Dendritic cell treated with granulocyte-macrophage colony-stimulating factor and Interleukin-4, amounts not matched to agents 40 ng/mL and 50 ng/mL, for 4 days (primary cell): ENCODE measurements around the gene FIGNL1.
"Not testable (repeated sequence)": the region's sequence is repeated elsewhere in the genome, so short reads cannot be mapped to it uniquely, and the experiment has no call there.

Source experiments
- H3K27ac Mint-ChIP-seq: one replicate; pipeline ENCODE4 v1.8.0; 2022; ENCODE audit warnings: mild to moderate bottlenecking, mixed read lengths
- H3K27me3 Mint-ChIP-seq: one replicate; pipeline ENCODE4 v1.8.0; 2022; ENCODE audit warnings: mild to moderate bottlenecking, mixed read lengths
- H3K36me3 Mint-ChIP-seq: one replicate; pipeline ENCODE4 v1.8.0; 2022; ENCODE audit warnings: low read depth, mixed read lengths
- H3K4me1 Mint-ChIP-seq: one replicate; pipeline ENCODE4 v1.8.0; 2022; ENCODE audit warnings: low read depth, mixed read lengths
- H3K4me3 Mint-ChIP-seq: one replicate; pipeline ENCODE4 v1.8.0; 2022; ENCODE audit warnings: mild to moderate bottlenecking, moderate library complexity, mixed read lengths
- H3K9me3 Mint-ChIP-seq: one replicate; pipeline ENCODE4 v1.8.0; 2022; ENCODE audit warnings: mixed read lengths
- intact Hi-C: fragments of 100-400 bp; cut with micrococcal nuclease; formaldehyde crosslinking; loops from one replicate; pipeline ENCODE4 v1.15.0; 2022

The FIGNL1 gene

GRCh38 chr7:50462361-50462760 is 12.2 kb upstream of the FIGNL1 start:
- Mint-ChIP-seq H3K4me3 (no peak overlapping the region), H3K27me3 (peaks cover 8% of the 10 kb centered on the region), H3K27ac (no peak overlapping the region), H3K36me3 (no peaks in the 10 kb centered on the region), H3K4me1 (peaks cover 3% of the 10 kb centered on the region), H3K9me3 (no peaks in the 10 kb centered on the region)
- intact Hi-C loops, result no loop called here

DNA sequence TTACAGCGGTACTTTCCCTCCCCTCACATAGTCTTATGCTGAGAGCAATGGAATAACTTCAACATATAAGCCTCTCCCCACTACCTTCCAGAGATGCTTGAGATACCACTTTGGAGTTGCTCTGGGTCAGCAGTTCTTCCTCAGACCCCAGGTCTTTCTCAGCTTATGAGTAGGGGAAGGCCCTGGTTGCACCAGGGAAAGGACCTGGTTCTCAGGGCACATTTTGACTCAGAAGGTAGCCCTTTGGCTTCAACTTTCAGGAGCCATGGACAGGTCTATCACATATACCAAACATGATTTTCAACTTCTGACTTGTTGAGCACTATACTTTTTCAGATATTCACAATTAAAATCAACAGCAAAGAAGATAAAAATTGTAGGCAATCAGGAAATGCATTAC is 11.5 kb upstream of the FIGNL1 start:
- no peak overlapping the region for H3K4me3 Mint-ChIP-seq
- no peaks in the 10 kb centered on the region for H3K36me3 Mint-ChIP-seq
- peaks cover 5% of the 10 kb centered on the region for H3K27me3 Mint-ChIP-seq
- no peak overlapping the region for H3K27ac Mint-ChIP-seq
- no peaks in the 10 kb centered on the region for H3K9me3 Mint-ChIP-seq
- intact Hi-C loops, result no loop called here
- H3K4me1 Mint-ChIP-seq, result peaks cover 9% of the 10 kb centered on the region

DNA sequence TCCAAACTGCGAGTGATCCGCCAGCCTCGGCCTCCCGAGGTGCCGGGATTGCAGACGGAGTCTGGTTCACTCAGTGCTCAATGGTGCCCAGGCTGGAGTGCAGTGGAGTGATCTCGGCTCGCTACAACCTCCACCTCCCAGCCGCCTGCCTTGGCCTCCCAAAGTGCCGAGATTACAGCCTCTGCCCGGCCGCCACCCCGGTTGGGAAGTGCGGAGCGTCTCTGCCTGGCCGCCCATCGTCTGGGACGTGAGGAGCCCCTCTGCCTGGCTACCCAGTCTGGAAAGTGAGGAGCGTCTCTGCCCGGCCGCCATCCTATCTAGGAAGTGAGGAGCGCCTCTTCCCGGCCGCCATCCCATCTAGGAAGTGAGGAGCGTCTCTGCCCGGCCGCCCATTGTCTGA is 9.0 kb upstream of the FIGNL1 start:
- H3K4me3 Mint-ChIP-seq, intact Hi-C loops, H3K36me3 Mint-ChIP-seq, H3K9me3 Mint-ChIP-seq, H3K27me3 Mint-ChIP-seq, H3K27ac Mint-ChIP-seq: not testable (repeated sequence)
- H3K4me1 Mint-ChIP-seq, result peaks cover 15% of the 10 kb centered on the region

GRCh38 chr7:50458651-50459050 is 8.5 kb upstream of the FIGNL1 start:
- H3K4me3 Mint-ChIP-seq, H3K9me3 Mint-ChIP-seq, intact Hi-C loops, H3K27me3 Mint-ChIP-seq, H3K27ac Mint-ChIP-seq, H3K36me3 Mint-ChIP-seq: not testable (repeated sequence)
- H3K4me1 Mint-ChIP-seq, result peaks cover 15% of the 10 kb centered on the region

- H3K4me1 Mint-ChIP-seq, result peaks cover 15% of the 10 kb centered on the region
- peaks cover 3% of the 10 kb centered on the region for H3K27me3 Mint-ChIP-seq
- H3K9me3 Mint-ChIP-seq, result no peaks in the 10 kb centered on the region
- no peak overlapping the region for H3K4me3 Mint-ChIP-seq
- peak overlapping the region; percentile 48 for H3K27ac Mint-ChIP-seq
- H3K36me3 Mint-ChIP-seq, result no peaks in the 10 kb centered on the region
- intact Hi-C loops, result no loop called here
Measured at GRCh38 chr7:50456371-50457123, 6.4 kb upstream of the FIGNL1 start.

DNA sequence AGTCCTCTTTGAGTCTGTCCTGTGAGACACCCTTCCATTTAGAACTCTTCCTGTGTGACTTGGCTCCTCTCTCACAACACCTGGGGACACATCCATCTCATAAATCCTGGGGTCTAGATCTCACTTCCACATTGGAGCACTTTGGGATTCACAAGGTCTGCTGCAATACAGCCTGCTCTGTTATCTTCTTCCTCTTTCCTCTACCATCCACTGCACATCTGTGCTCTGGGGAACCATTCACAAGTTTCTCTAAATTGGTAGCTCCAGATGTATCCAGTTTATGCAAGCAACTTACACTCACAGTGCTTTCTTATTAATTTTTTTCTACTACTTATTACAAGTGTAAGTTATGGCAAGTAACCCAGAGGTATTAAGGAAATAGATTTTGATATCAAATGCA is 5.5 kb upstream of the FIGNL1 start:
- intact Hi-C loops, result no loop called here
- Mint-ChIP-seq H3K9me3 (no peaks in the 10 kb centered on the region), H3K4me1 (peaks cover 21% of the 10 kb centered on the region), H3K4me3 (no peak overlapping the region), H3K27ac (no peak overlapping the region), H3K27me3 (peaks cover 5% of the 10 kb centered on the region), H3K36me3 (no peaks in the 10 kb centered on the region)

DNA sequence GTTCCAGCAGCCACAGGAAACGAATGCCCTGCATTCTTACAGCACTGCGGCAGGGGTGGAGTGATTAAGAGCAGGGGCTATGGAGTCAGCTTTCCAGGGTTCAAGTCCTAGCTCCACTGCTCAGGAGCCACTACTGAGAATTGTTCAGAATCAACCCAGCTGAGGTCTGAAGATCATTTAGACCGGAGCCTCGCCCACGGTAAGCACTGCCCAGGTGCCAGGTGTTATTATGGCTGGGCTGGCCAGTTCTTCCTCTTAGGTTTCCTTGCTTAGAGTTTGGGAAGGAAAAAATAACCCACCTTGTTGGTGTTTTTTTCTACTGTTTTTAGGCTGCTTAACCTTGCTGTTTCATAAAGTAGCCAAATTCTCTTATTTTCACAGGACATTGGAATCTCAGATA is 4.8 kb upstream of the FIGNL1 start:
- H3K27me3 Mint-ChIP-seq, result peaks cover 5% of the 10 kb centered on the region
- peaks cover 6% of the 10 kb centered on the region for H3K36me3 Mint-ChIP-seq
- H3K4me3 Mint-ChIP-seq, result no peak overlapping the region
- no peaks in the 10 kb centered on the region for H3K9me3 Mint-ChIP-seq
- intact Hi-C loops, result no loop called here
- H3K4me1 Mint-ChIP-seq, result peaks cover 27% of the 10 kb centered on the region
- H3K27ac Mint-ChIP-seq, result no peak overlapping the region

GRCh38 chr7:50450590-50451032 is 461 bp upstream of the FIGNL1 start:
- peak overlapping the region; percentile 90 for H3K4me3 Mint-ChIP-seq
- no peaks in the 10 kb centered on the region for H3K9me3 Mint-ChIP-seq
- peak overlapping the region; percentile 83 for H3K27ac Mint-ChIP-seq
- peaks cover 5% of the 10 kb centered on the region for H3K27me3 Mint-ChIP-seq
- H3K36me3 Mint-ChIP-seq, result peaks cover 23% of the 10 kb centered on the region
- H3K4me1 Mint-ChIP-seq, result peaks cover 28% of the 10 kb centered on the region
- intact Hi-C loops, result no loop called here

DNA sequence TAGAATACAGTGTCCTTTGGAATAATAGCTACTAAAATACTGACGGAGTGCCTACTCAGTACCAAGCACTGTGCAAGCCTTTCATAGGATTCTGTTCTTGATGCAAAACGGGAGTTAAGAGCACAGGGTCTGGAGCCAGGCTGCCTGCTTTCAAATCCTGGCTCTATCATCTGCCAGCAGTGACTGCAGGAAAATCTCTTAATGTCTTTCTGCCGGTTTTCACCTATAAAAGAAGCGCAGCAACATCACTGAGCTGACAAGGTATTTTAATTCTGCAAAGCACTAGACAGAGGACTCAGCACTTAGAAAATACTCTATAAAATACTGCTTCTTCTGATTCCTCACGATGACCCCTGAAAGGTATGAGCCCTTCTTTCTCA is 659 bp downstream of the FIGNL1 start:
- peaks cover 25% of the 10 kb centered on the region for H3K4me1 Mint-ChIP-seq
- intact Hi-C loops, result no loop called here
- peak overlapping the region; percentile 83 for H3K27ac Mint-ChIP-seq
- peak overlapping the region; percentile 90 for H3K4me3 Mint-ChIP-seq
- H3K9me3 Mint-ChIP-seq, result no peaks in the 10 kb centered on the region
- H3K36me3 Mint-ChIP-seq, result peaks cover 27% of the 10 kb centered on the region
- peaks cover 5% of the 10 kb centered on the region for H3K27me3 Mint-ChIP-seq

DNA sequence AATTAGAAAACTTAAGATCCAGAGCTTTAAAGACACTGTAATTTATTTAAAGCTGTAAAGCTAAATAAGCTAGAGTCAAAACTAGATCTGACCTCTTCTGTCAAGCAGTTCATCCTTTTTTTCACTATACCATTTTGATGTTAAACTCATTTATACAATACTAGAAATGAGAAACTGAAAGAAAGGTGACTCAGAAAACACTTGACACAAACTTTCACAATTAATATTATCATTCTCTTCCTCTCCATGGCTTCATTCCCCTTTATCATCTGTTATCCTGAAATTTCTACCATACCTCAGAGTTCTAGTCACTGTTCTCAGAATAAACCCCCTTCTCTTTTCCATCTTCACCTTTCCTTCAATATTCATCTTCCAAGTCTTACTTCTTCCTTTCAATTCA is 1.3 kb downstream of the FIGNL1 start:
- H3K27me3 Mint-ChIP-seq, result peaks cover 5% of the 10 kb centered on the region
- H3K4me3 Mint-ChIP-seq, result no peak overlapping the region
- H3K4me1 Mint-ChIP-seq, result peaks cover 25% of the 10 kb centered on the region
- no peak overlapping the region for H3K27ac Mint-ChIP-seq
- H3K36me3 Mint-ChIP-seq, result peaks cover 33% of the 10 kb centered on the region
- intact Hi-C loops, result no loop called here
- H3K9me3 Mint-ChIP-seq, result no peaks in the 10 kb centered on the region

DNA sequence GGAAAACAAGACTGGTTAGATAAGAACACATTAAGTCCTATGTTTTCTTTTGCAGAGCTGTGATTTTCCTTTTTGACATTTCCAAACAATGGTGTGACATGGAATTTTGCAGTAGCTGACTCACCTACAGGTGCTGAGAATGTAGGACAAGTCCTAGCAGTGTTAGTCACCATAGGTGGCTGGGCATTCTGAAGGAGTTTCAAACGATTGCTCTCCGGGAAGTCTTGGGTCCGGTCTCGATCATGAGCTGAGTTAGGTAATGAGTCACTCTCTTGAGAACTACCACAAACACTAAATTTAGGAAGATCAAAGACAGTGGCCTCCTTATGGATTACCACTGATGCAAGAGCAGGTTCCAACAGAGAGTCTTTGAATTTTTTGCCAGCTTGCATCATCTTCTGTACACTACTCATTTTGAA is 3.6 kb downstream of the FIGNL1 start:
- H3K36me3 Mint-ChIP-seq, result peaks cover 45% of the 10 kb centered on the region
- H3K4me3 Mint-ChIP-seq, result no peak overlapping the region
- peaks cover 25% of the 10 kb centered on the region for H3K4me1 Mint-ChIP-seq
- peaks cover 2% of the 10 kb centered on the region for H3K27me3 Mint-ChIP-seq
- no peaks in the 10 kb centered on the region for H3K9me3 Mint-ChIP-seq
- intact Hi-C loops, result no loop called here
- no peak overlapping the region for H3K27ac Mint-ChIP-seq

DNA sequence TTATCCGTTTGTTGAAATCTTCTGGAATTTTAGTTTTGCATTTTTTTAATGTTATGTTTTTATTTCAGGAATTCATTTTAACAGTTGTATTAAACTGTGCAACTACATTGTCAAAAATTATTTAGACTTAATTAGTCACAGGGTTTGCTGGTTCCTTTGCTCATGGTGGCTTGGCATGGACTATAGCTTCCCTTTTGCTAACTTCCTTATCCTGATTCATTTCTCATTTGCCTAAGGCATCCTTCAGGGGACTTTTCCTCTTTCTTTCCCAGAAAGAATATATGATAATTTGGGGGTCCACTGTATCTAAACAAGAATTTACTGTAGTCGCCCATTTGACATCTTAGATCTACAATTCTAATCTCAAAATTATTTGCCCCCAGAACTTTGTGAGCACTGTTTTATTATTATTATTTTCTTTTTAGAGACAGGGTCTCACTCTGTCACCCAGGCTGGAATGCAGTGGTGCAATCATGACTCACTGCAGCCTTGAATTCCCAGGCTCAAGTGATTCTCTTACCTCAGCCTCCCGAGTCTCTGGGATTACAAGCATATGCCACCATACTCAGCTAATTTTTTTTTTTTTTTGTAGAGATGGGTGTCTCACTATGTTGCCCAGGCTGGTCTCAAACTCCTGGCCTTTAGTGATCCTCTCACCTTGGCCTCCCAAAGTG is 13.9 kb downstream of the FIGNL1 start:
- Mint-ChIP-seq H3K9me3 (no peaks in the 10 kb centered on the region), H3K4me3 (no peak overlapping the region), H3K27me3 (no peaks in the 10 kb centered on the region), H3K36me3 (peaks cover 12% of the 10 kb centered on the region), H3K4me1 (peaks cover 15% of the 10 kb centered on the region), H3K27ac (peak overlapping the region; percentile 82)
- intact Hi-C loops, result no loop called here

GRCh38 chr7:50431722-50432305 is 18.3 kb downstream of the FIGNL1 start:
- no peaks in the 10 kb centered on the region for H3K27me3 Mint-ChIP-seq
- H3K27ac Mint-ChIP-seq, result no peak overlapping the region
- no peaks in the 10 kb centered on the region for H3K36me3 Mint-ChIP-seq
- H3K4me1 Mint-ChIP-seq, result peaks cover 11% of the 10 kb centered on the region
- H3K4me3 Mint-ChIP-seq, result no peak overlapping the region
- H3K9me3 Mint-ChIP-seq, result no peaks in the 10 kb centered on the region
- intact Hi-C loops, result no loop called here

- Mint-ChIP-seq H3K27ac (no peak overlapping the region), H3K9me3 (no peaks in the 10 kb centered on the region), H3K36me3 (no peaks in the 10 kb centered on the region), H3K4me1 (peaks cover 7% of the 10 kb centered on the region), H3K27me3 (no peaks in the 10 kb centered on the region), H3K4me3 (no peak overlapping the region)
- intact Hi-C loops, result no loop called here
Measured at GRCh38 chr7:50431316-50431715, 18.8 kb downstream of the FIGNL1 start.
